WERI-Rb-1 (cell line): ENCODE results near the gene SIGLEC1.

ENCODE experiments used
- DNase-seq: peaks from one replicate; pipeline ENCODE4 v3.0.0-alpha.2; 2020
- H3K27ac ChIP-seq: fragments of 250-450 bp; sonication (Bioruptor Pico); 2 replicates; pipeline ENCODE4 v1.5.1; 2020; ENCODE audit warnings: mild to moderate bottlenecking, moderate library complexity
- H3K27me3 ChIP-seq: fragments of 250-450 bp; sonication (Bioruptor Pico); 2 replicates; pipeline ENCODE4 v1.5.1; 2021; ENCODE audit warnings: mild to moderate bottlenecking, low read depth, moderate library complexity; ENCODE audit not compliant: insufficient read depth, severe bottlenecking
- H3K36me3 ChIP-seq: fragments of 250-450 bp; sonication (Bioruptor Pico); 2 replicates; pipeline ENCODE4 v1.5.1; 2020; ENCODE audit warnings: mild to moderate bottlenecking, moderate library complexity
- H3K4me3 ChIP-seq: 2 replicates; pipeline ENCODE4 v1.5.1; 2011; ENCODE audit warnings: low read depth, mild to moderate bottlenecking, control low read depth, low read length
- H3K9me3 ChIP-seq: fragments of 250-450 bp; sonication (Bioruptor Pico); 2 replicates; pipeline ENCODE4 v1.5.1; 2021; ENCODE audit warnings: mild to moderate bottlenecking, moderate library complexity; ENCODE audit not compliant: severe bottlenecking
- TF ChIP-seq, protein P1 (sequence below): IDR thresholded peaks from 2 replicates; pipeline ENCODE4 v1.5.1; 2011; ENCODE audit warnings: low read depth, mild to moderate bottlenecking, control low read depth, inconsistent platforms, low read length

Gene SIGLEC1

DNA sequence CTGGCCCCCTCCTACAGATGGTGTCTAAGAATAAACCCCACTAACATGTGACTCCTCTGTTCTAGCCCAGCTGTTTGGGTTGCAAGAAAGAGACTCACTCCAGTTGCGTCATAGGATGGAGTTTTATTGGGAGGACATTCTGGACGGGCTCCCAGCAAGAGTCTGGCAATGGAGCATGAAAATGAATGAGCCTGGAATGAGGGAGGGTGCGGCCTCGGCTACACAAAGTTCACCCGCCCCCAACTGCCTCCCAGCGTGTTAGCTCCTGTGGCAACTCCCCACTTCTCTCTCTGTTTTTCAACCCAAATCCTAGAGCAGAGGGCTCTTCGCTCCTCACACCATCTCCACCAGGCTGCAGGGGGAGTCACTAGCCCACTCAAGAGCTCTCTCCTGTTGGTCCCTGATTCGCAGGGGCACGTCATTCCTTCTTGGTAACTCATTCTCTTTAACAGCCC is 25.5 kb downstream of the SIGLEC1 start:
- DNase-seq: no peak
- TF ChIP-seq, protein P1, sequence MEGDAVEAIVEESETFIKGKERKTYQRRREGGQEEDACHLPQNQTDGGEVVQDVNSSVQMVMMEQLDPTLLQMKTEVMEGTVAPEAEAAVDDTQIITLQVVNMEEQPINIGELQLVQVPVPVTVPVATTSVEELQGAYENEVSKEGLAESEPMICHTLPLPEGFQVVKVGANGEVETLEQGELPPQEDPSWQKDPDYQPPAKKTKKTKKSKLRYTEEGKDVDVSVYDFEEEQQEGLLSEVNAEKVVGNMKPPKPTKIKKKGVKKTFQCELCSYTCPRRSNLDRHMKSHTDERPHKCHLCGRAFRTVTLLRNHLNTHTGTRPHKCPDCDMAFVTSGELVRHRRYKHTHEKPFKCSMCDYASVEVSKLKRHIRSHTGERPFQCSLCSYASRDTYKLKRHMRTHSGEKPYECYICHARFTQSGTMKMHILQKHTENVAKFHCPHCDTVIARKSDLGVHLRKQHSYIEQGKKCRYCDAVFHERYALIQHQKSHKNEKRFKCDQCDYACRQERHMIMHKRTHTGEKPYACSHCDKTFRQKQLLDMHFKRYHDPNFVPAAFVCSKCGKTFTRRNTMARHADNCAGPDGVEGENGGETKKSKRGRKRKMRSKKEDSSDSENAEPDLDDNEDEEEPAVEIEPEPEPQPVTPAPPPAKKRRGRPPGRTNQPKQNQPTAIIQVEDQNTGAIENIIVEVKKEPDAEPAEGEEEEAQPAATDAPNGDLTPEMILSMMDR: no peak
- H3K27me3 ChIP-seq: no peaks in the 10 kb centered on the region
- no peak overlapping the region for H3K27ac ChIP-seq
- H3K9me3 ChIP-seq: no peaks in the 10 kb centered on the region
- H3K4me3 ChIP-seq: no peak overlapping the region
- no peaks in the 10 kb centered on the region for H3K36me3 ChIP-seq

- no peak overlapping the region for H3K27ac ChIP-seq
- TF ChIP-seq, protein P1: no peak
- no peak for DNase-seq
- H3K4me3 ChIP-seq: no peak overlapping the region
- no peaks in the 10 kb centered on the region for H3K36me3 ChIP-seq
- H3K9me3 ChIP-seq: no peaks in the 10 kb centered on the region
- H3K27me3 ChIP-seq: no peaks in the 10 kb centered on the region
Observed at GRCh38 chr20:3686421-3686820, 26.0 kb downstream of the SIGLEC1 start.

GRCh38 chr20:3685341-3685740 is 27.1 kb downstream of the SIGLEC1 start:
- H3K27me3 ChIP-seq: no peaks in the 10 kb centered on the region
- H3K27ac ChIP-seq: no peak overlapping the region
- no peaks in the 10 kb centered on the region for H3K36me3 ChIP-seq
- no peaks in the 10 kb centered on the region for H3K9me3 ChIP-seq
- no peak for DNase-seq
- no peak overlapping the region for H3K4me3 ChIP-seq
- TF ChIP-seq, protein P1: no peak

- H3K36me3 ChIP-seq: no peaks in the 10 kb centered on the region
- no peak within 1 kb of the TSS for H3K27ac ChIP-seq
- DNase-seq: no peak
- H3K27me3 ChIP-seq: no peaks in the 10 kb centered on the region
- TF ChIP-seq, protein P1: no peak
- no peaks in the 10 kb centered on the region for H3K9me3 ChIP-seq
- no peak within 1 kb of the TSS for H3K4me3 ChIP-seq
Observed at GRCh38 chr20:3681931-3682781, 30.2 kb downstream of the SIGLEC1 start, which contains the start of gene ADAM33. Gene ADAM33 (minus strand): TSS chr20:3682010. CDS start chr20:3682004, 6 bp downstream.

- DNase-seq: no peak
- no peaks in the 10 kb centered on the region for H3K9me3 ChIP-seq
- TF ChIP-seq, protein P1: no peak
- H3K27ac ChIP-seq: no peak overlapping the region
- peaks cover 3% of the 10 kb centered on the region for H3K27me3 ChIP-seq
- no peaks in the 10 kb centered on the region for H3K36me3 ChIP-seq
- no peak overlapping the region for H3K4me3 ChIP-seq
Observed at GRCh38 chr20:3681352-3681930, 31.0 kb downstream of the SIGLEC1 start.
